HEK293 (cell line): Measurements from ENCODE around the gene COIL.

Experiments
- CTCF ChIA-PET: fragments of 350-600 bp; formaldehyde crosslinking; extraction: SDS; loops from one replicate; lab custom pipeline; 2021; ENCODE audit warnings: antibody characterized with exemption; lab: Yijun Ruan, JAX
- POLR2A ChIA-PET: fragments of 300-600 bp; formaldehyde crosslinking; extraction: SDS; loops from one replicate; lab custom pipeline; 2020; ENCODE audit warnings: antibody characterized with exemption, inconsistent platforms; lab: Yijun Ruan, JAX
- H3K27ac ChIP-seq: fragments of 200-500 bp; sonication (Bioruptor generic); 2 replicates; pipeline ENCODE4 v1.5.1; 2014; ENCODE audit warnings: low read depth, low read length, control low read depth, inconsistent platforms; ENCODE audit errors: extremely low read depth
- H3K36me3 ChIP-seq, 2 experiments: fragments of 200-500 bp in 1 of 2; sonication (Bioruptor generic) in 1 of 2; 1 replicate in 1 of 2; 2 replicates in 1 of 2; pipeline ENCODE4 v1.5.1; 2014 to 2017; ENCODE audit warnings: inconsistent platforms in 2 of 2, low read length in 2 of 2; ENCODE audit not compliant: control insufficient read depth in 2 of 2, insufficient read depth in 1 of 2
- H3K4me1 ChIP-seq: fragments of 200-500 bp; sonication (Bioruptor generic); 2 replicates; pipeline ENCODE4 v1.5.1; 2014; ENCODE audit warnings: mild to moderate bottlenecking, low read length, inconsistent platforms; ENCODE audit not compliant: control insufficient read depth, insufficient read depth
- H3K4me3 ChIP-seq: 2 replicates; pipeline ENCODE4 v1.5.1; 2011; ENCODE audit warnings: low read depth, mild to moderate bottlenecking, control low read depth, low read length, moderate library complexity
- H3K9me3 ChIP-seq: fragments of 200-500 bp; sonication (Bioruptor generic); 2 replicates; pipeline ENCODE4 v1.5.1; 2014; ENCODE audit warnings: low read depth, low read length, inconsistent platforms; ENCODE audit not compliant: control insufficient read depth, insufficient read depth
- HOXA7 ChIP-seq: sonication (generic); formaldehyde crosslinking; IDR thresholded peaks from 2 replicates; pipeline ENCODE4 v1.8.1; 2022; ENCODE audit warnings: missing genetic modification reagents, borderline replicate concordance
- KLF8 ChIP-seq: fragments of 450-650 bp; formaldehyde crosslinking; IDR thresholded peaks from 2 replicates; pipeline ENCODE4 v1.5.1; 2016; ENCODE audit warnings: missing biosample characterization, missing genetic modification characterization
- KLF9 ChIP-seq: fragments of 450-650 bp; formaldehyde crosslinking; IDR thresholded peaks from 2 replicates; pipeline ENCODE4 v1.5.1; 2016; ENCODE audit warnings: missing biosample characterization, missing genetic modification characterization, low read depth
- OSR2 ChIP-seq: fragments of 450-650 bp; formaldehyde crosslinking; IDR thresholded peaks from 2 replicates; pipeline ENCODE4 v1.5.1; 2016; ENCODE audit warnings: missing biosample characterization, missing genetic modification characterization
- PRDM1 ChIP-seq: fragments of 450-650 bp; formaldehyde crosslinking; IDR thresholded peaks from 2 replicates; pipeline ENCODE4; 2016; ENCODE audit warnings: missing biosample characterization, missing genetic modification characterization
- SCRT1 ChIP-seq: fragments of 450-650 bp; formaldehyde crosslinking; IDR thresholded peaks from 2 replicates; pipeline ENCODE4 v1.5.1; 2016; ENCODE audit warnings: missing biosample characterization, missing genetic modification characterization, borderline replicate concordance
- SCRT2 ChIP-seq: fragments of 450-650 bp; formaldehyde crosslinking; IDR thresholded peaks from 2 replicates; pipeline ENCODE4 v1.5.1; 2016; ENCODE audit warnings: missing biosample characterization, missing genetic modification characterization
- SP3 ChIP-seq: fragments of 450-650 bp; formaldehyde crosslinking; IDR thresholded peaks from 2 replicates; pipeline ENCODE4 v1.5.1; 2016; ENCODE audit warnings: missing biosample characterization, missing genetic modification characterization
- SP7 ChIP-seq: fragments of 450-650 bp; formaldehyde crosslinking; IDR thresholded peaks from 2 replicates; pipeline ENCODE4 v1.5.1; 2016; ENCODE audit warnings: missing biosample characterization, missing genetic modification characterization
- ZBTB17 ChIP-seq: fragments of 450-650 bp; formaldehyde crosslinking; IDR thresholded peaks from 2 replicates; pipeline ENCODE4 v1.5.1; 2016; ENCODE audit warnings: missing biosample characterization, missing genetic modification characterization
- ZBTB20 ChIP-seq: fragments of 450-650 bp; formaldehyde crosslinking; IDR thresholded peaks from 2 replicates; pipeline ENCODE4 v1.5.1; 2016; ENCODE audit warnings: missing biosample characterization, missing genetic modification characterization
- ZBTB26 ChIP-seq: fragments of 450-650 bp; formaldehyde crosslinking; optimal IDR thresholded peaks from 2 replicates; pipeline ENCODE3; 2016; ENCODE audit warnings: missing biosample characterization, mild to moderate bottlenecking, missing genetic modification characterization
- ZBTB8A ChIP-seq: fragments of 450-650 bp; formaldehyde crosslinking; IDR thresholded peaks from 2 replicates; pipeline ENCODE4 v1.5.1; 2016; ENCODE audit warnings: missing biosample characterization, missing genetic modification characterization
- ZFP37 ChIP-seq: fragments of 450-650 bp; formaldehyde crosslinking; IDR thresholded peaks from 2 replicates; pipeline ENCODE4 v1.5.1; 2016; ENCODE audit warnings: missing biosample characterization, missing genetic modification characterization
- ZNF157 ChIP-seq: fragments of 450-650 bp; formaldehyde crosslinking; IDR thresholded peaks from 2 replicates; pipeline ENCODE4 v1.5.1; 2016; ENCODE audit warnings: missing biosample characterization, missing genetic modification characterization
- ZNF16 ChIP-seq: fragments of 450-650 bp; formaldehyde crosslinking; IDR thresholded peaks from 2 replicates; pipeline ENCODE4 v1.5.1; 2016; ENCODE audit warnings: low read depth, missing biosample characterization, missing genetic modification characterization
- ZNF2 ChIP-seq: fragments of 450-650 bp; formaldehyde crosslinking; IDR thresholded peaks from 2 replicates; pipeline ENCODE4 v1.5.1; 2016; ENCODE audit warnings: missing biosample characterization, missing genetic modification characterization
- ZNF335 ChIP-seq: fragments of 450-650 bp; formaldehyde crosslinking; conservative IDR thresholded peaks from 2 replicates; pipeline ENCODE4 v1.5.1; 2016; ENCODE audit warnings: missing biosample characterization, missing genetic modification characterization
- ZNF350 ChIP-seq: fragments of 450-650 bp; formaldehyde crosslinking; IDR thresholded peaks from 2 replicates; pipeline ENCODE4 v1.5.0; 2017; ENCODE audit warnings: missing biosample characterization, mild to moderate bottlenecking, missing genetic modification characterization
- ZNF449 ChIP-seq: fragments of 450-650 bp; formaldehyde crosslinking; IDR thresholded peaks from 2 replicates; pipeline ENCODE4 v1.5.1; 2017; ENCODE audit warnings: missing biosample characterization, mild to moderate bottlenecking, missing genetic modification characterization, moderate library complexity
- ZNF513 ChIP-seq: fragments of 450-650 bp; IDR thresholded peaks from 2 replicates; pipeline ENCODE4 v1.5.1; 2018; ENCODE audit warnings: missing biosample characterization, missing genetic modification characterization
- ZNF560 ChIP-seq: fragments of 450-650 bp; formaldehyde crosslinking; IDR thresholded peaks from 2 replicates; pipeline ENCODE4 v1.5.1; 2017; ENCODE audit warnings: missing biosample characterization, missing genetic modification characterization, borderline replicate concordance
- ZNF561 ChIP-seq: fragments of 450-650 bp; IDR thresholded peaks from 2 replicates; pipeline ENCODE4 v1.5.1; 2018; ENCODE audit warnings: missing biosample characterization, missing genetic modification characterization, borderline replicate concordance
- ZNF623 ChIP-seq: fragments of 450-650 bp; formaldehyde crosslinking; IDR thresholded peaks from 2 replicates; pipeline ENCODE4 v1.5.1; 2016; ENCODE audit warnings: missing biosample characterization, missing genetic modification characterization
- ZNF654 ChIP-seq: fragments of 450-650 bp; formaldehyde crosslinking; IDR thresholded peaks from 2 replicates; pipeline ENCODE4 v1.5.1; 2016; ENCODE audit warnings: low read depth, missing biosample characterization, missing genetic modification characterization
- ZNF747 ChIP-seq: fragments of 450-650 bp; formaldehyde crosslinking; IDR thresholded peaks from 2 replicates; pipeline ENCODE4 v1.5.1; 2016; ENCODE audit warnings: missing biosample characterization, missing genetic modification characterization
- ZNF776 ChIP-seq: fragments of 450-650 bp; formaldehyde crosslinking; IDR thresholded peaks from 2 replicates; pipeline ENCODE4 v1.5.0; 2017; ENCODE audit warnings: missing biosample characterization, missing genetic modification characterization, borderline replicate concordance
- ZNF837 ChIP-seq: fragments of 450-650 bp; formaldehyde crosslinking; IDR thresholded peaks from 2 replicates; pipeline ENCODE4 v1.5.1; 2016; ENCODE audit warnings: missing biosample characterization, missing genetic modification characterization
- ZXDB ChIP-seq: fragments of 450-650 bp; formaldehyde crosslinking; IDR thresholded peaks from 2 replicates; pipeline ENCODE4 v1.5.1; 2016; ENCODE audit warnings: missing biosample characterization, missing genetic modification characterization
- TF ChIP-seq, protein P1 (sequence below): fragments of 450-650 bp; formaldehyde crosslinking; IDR thresholded peaks from 2 replicates; pipeline ENCODE4 v1.5.1; 2016; ENCODE audit warnings: missing biosample characterization, missing genetic modification characterization
- TF ChIP-seq, protein P2 (sequence below): fragments of 450-650 bp; formaldehyde crosslinking; IDR thresholded peaks from 2 replicates; pipeline ENCODE4 v1.5.1; 2016; ENCODE audit warnings: missing biosample characterization, missing genetic modification characterization

COIL gene

DNA sequence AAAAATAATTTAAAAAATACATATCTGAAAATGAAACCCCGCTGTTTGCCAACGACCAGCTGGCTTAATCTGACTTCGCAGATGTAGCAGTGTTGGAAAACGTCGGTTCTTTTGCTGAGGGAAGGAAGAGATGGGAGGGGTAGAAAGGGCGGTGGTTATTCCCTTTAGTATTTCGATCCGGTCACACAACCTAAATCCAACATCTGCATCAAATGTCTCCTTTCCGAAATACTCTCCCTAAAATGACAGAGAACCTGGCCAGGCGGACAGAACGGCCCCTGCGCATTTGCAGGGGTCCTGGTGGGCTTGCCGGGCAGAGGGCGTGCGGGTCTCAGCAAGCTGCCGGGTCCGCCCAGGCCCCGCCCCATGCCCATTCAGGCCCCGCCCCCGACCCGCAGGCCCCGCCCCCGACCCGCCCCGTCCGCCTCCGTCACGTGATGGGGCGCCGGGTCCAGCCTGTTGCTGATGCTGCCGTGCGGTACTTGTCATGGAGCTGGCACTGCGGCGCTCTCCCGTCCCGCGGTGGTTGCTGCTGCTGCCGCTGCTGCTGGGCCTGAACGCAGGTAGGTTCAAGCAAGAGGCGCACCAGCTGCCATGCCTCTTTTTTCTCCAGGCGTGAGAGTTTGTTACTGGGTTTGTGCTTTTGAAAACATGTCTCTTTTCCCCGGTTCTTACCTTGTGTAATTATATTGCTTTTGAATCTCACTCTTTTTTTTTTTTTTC lies 17.0 kb upstream of the COIL start, which contains the start of gene SCPEP1 (continued):
- TF ChIP-seq ZNF449 (tag by site-specific recombination) (0 out of 2 replicates have a peak, but pooled peaks have one; percentile 25), ZNF561 (tag by site-specific recombination) (0 out of 2 replicates have a peak, but pooled peaks have one; percentile 14), ZNF560 (no peak), SCRT1 (tag by site-specific recombination) (peak; percentile 63; the same call in 1 of the 2 replicates), ZXDB (tag by site-specific recombination) (peak; percentile 62), SCRT2 (tag by site-specific recombination) (peak; percentile 97), ZNF747 (tag by site-specific recombination) (no peak), ZBTB17 (tag by site-specific recombination) (peak; percentile 43; the same call in 1 of the 2 replicates), ZFP37 (tag by site-specific recombination) (no peak), ZNF335 (peak; percentile 94), ZBTB20 (no peak), KLF8 (tag by site-specific recombination) (peak; percentile 84), ZBTB26 (tag by site-specific recombination) (peak; percentile 24), ZNF837 (tag by site-specific recombination) (no peak), ZNF654 (tag by site-specific recombination) (no peak), OSR2 (tag by site-specific recombination) (0 out of 2 replicates have a peak, but pooled peaks have one; percentile 13), ZBTB8A (tag by site-specific recombination) (peak; percentile 45; the same call in 1 of the 2 replicates), ZNF350 (tag by site-specific recombination) (no peak), ZNF16 (tag by site-specific recombination) (no peak), ZNF2 (tag by site-specific recombination) (0 out of 2 replicates have a peak, but pooled peaks have one; percentile 53), SP3 (tag by site-specific recombination) (peak; percentile 84)
- TF ChIP-seq, protein P1, sequence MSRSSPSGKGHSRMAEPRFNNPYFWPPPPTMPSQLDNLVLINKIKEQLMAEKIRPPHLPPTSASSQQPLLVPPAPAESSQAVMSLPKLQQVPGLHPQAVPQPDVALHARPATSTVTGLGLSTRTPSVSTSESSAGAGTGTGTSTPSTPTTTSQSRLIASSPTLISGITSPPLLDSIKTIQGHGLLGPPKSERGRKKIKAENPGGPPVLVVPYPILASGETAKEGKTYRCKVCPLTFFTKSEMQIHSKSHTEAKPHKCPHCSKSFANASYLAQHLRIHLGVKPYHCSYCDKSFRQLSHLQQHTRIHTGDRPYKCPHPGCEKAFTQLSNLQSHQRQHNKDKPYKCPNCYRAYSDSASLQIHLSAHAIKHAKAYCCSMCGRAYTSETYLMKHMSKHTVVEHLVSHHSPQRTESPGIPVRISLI (tag by site-specific recombination), result peak; percentile 93

GRCh38 chr17:56976941-56977608 lies 16.2 kb upstream of the COIL start:
- ChIA-PET POLR2A (interaction anchor here (0.6 to 3.2 kb wide), 5 partner anchors 10 to 280 kb away, joined by 3 to 13 read pairs (median 4); partner anchors contain the start of genes AKAP1 and TRIM25), CTCF (interaction anchor here (0.6 to 1.6 kb wide), 3 partner anchors 11 to 256 kb away, joined by 3 to 5 read pairs (median 5); no protein-coding TSS in a partner anchor)
- no peaks in the 10 kb centered on the region for H3K9me3 ChIP-seq
- no peak overlapping the region for H3K27ac ChIP-seq
- H3K4me3 ChIP-seq, result no peak overlapping the region
- peaks cover 0 to 13% of the 10 kb centered on the region in 2 experiments; a peak in 1 of 3 replicates for H3K36me3 ChIP-seq
- H3K4me1 ChIP-seq, result no peaks in the 10 kb centered on the region
- no peak for TF ChIP-seq HOXA7
- no peak for TF ChIP-seq KLF9 (tag by site-specific recombination)
- TF ChIP-seq ZNF776 (tag by site-specific recombination), result no peak
- TF ChIP-seq ZBTB17 (tag by site-specific recombination), result peak; percentile 44; the same call in 1 of the 2 replicates
- 0 out of 2 replicates have a peak, but pooled peaks have one; percentile 13 for TF ChIP-seq SP7
- peak; percentile 25; the same call in 1 of the 2 replicates for TF ChIP-seq PRDM1 (tag by site-specific recombination)
- TF ChIP-seq, protein P2, sequence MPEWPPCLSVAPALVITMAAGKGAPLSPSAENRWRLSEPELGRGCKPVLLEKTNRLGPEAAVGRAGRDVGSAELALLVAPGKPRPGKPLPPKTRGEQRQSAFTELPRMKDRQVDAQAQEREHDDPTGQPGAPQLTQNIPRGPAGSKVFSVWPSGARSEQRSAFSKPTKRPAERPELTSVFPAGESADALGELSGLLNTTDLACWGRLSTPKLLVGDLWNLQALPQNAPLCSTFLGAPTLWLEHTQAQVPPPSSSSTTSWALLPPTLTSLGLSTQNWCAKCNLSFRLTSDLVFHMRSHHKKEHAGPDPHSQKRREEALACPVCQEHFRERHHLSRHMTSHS (tag by site-specific recombination), result no peak
- TF ChIP-seq ZNF623 (tag by site-specific recombination), result no peak
- no peak for TF ChIP-seq ZNF157 (tag by site-specific recombination)
- no peak for TF ChIP-seq ZNF513 (tag by site-specific recombination)
